ENCODE measurements around the gene FNDC3A.

DNA sequence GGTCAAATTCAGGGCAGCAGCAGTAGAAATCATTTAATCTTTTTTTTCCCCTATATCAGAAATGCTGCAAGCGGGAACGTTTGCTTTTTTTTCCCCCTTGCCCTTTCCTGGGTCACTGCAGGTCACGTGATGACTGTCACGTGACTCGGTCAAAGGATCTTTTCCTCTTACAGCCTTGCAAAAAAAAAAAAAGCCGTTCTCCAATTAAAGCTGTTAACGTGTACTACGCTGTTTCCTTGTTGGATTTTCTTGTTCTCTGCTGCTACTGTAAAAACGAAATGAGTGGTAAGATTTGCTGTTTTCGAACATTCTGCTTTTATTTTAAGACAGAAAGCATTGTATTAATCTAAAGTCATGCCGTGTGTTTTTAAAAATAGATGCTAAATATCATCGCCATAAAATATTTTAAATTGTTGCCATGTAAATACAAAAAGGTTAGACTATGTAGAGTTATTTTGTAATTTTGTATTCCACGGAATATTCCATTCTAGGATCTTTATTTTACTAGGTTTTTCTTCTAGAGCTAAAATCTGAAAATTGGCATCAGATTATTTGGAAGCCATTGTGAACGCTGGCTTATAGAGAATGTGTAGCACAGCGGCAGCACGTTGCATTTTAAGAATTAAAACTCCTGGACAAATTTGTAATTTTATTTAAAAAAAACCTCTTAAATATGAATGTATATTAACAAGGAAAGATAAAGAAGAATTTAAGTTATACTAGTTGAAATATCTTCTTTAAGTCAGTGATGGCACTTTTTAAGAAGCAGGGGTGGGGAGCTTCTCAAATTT, 134.6 kb downstream of the FNDC3A start:
- TF ChIP-seq, protein P1, sequence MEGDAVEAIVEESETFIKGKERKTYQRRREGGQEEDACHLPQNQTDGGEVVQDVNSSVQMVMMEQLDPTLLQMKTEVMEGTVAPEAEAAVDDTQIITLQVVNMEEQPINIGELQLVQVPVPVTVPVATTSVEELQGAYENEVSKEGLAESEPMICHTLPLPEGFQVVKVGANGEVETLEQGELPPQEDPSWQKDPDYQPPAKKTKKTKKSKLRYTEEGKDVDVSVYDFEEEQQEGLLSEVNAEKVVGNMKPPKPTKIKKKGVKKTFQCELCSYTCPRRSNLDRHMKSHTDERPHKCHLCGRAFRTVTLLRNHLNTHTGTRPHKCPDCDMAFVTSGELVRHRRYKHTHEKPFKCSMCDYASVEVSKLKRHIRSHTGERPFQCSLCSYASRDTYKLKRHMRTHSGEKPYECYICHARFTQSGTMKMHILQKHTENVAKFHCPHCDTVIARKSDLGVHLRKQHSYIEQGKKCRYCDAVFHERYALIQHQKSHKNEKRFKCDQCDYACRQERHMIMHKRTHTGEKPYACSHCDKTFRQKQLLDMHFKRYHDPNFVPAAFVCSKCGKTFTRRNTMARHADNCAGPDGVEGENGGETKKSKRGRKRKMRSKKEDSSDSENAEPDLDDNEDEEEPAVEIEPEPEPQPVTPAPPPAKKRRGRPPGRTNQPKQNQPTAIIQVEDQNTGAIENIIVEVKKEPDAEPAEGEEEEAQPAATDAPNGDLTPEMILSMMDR (IDR thresholded peaks at IDR 0.05; ENCODE audit: insufficient read depth, low read length): no peak
- TF ChIP-seq GABPA (IDR thresholded peaks at IDR 0.05; ENCODE audit: low read depth) (no peak), POLR2AphosphoS5 (IDR thresholded peaks at IDR 0.05; ENCODE audit: low read depth) (no peak), SPI1 (IDR thresholded peaks at IDR 0.05; ENCODE audit: borderline replicate concordance, low read depth) (no peak)
- TF ChIP-seq, protein P2, sequence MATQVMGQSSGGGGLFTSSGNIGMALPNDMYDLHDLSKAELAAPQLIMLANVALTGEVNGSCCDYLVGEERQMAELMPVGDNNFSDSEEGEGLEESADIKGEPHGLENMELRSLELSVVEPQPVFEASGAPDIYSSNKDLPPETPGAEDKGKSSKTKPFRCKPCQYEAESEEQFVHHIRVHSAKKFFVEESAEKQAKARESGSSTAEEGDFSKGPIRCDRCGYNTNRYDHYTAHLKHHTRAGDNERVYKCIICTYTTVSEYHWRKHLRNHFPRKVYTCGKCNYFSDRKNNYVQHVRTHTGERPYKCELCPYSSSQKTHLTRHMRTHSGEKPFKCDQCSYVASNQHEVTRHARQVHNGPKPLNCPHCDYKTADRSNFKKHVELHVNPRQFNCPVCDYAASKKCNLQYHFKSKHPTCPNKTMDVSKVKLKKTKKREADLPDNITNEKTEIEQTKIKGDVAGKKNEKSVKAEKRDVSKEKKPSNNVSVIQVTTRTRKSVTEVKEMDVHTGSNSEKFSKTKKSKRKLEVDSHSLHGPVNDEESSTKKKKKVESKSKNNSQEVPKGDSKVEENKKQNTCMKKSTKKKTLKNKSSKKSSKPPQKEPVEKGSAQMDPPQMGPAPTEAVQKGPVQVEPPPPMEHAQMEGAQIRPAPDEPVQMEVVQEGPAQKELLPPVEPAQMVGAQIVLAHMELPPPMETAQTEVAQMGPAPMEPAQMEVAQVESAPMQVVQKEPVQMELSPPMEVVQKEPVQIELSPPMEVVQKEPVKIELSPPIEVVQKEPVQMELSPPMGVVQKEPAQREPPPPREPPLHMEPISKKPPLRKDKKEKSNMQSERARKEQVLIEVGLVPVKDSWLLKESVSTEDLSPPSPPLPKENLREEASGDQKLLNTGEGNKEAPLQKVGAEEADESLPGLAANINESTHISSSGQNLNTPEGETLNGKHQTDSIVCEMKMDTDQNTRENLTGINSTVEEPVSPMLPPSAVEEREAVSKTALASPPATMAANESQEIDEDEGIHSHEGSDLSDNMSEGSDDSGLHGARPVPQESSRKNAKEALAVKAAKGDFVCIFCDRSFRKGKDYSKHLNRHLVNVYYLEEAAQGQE (IDR thresholded peaks at IDR 0.05; ENCODE audit: insufficient replicate concordance, low read depth): no peak

Data from HL-60 (cell line).